ENCODE results near the gene FURIN. TPM values are rescaled to one million over a fixed set of nuclear protein-coding genes. Genes with fewer than 3 reads are reported as not detected.
A peak's percentile ranks its signal among the peaks of the same experiment; 100 is the strongest.
"Not testable (repeated sequence)": the region's sequence is repeated elsewhere in the genome, so short reads cannot be mapped to it uniquely, and the experiment has no call there.

Gene FURIN
- total RNA-seq, 1 donor from 2014 or later, result 8.3 TPM

DNA sequence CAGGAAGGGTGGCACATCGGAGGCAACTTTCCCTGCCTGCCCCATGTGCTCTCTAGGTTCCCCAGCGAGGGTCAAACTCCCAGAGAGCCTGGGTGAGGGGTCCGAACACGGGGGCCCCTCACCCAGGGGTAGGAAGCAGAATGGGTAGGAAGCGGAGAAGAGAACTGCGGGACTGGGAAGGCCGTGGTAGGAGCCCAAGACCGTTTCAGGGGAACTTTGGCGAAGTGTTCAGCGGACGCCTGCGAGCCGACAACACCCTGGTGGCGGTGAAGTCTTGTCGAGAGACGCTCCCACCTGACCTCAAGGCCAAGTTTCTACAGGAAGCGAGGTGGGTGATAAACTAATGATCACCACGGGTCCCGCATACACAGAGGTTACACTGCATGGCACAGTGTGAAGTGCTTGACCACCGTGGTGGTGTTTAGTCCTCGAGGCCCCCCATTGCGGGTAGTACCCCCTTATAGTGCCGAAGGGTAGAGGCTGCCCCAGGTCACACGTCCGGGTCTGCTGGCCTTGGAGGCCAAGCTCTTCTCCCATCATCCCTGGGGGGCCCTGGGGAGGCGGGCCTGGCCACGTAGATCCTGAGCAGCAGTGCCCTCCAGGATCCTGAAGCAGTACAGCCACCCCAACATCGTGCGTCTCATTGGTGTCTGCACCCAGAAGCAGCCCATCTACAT, 24.2 kb downstream of the FURIN start:
- Histone ChIP-seq H3K4me1 (no peaks in the 10 kb centered on the region), H2AFZ (replicated peaks) (no peak overlapping the region), H3K79me2 (ENCODE audit: low read depth) (no peaks in the 10 kb centered on the region), H3K4me3 (no peak overlapping the region), H3F3A (ENCODE audit: low read depth) (peaks cover 3% of the 10 kb centered on the region), H3K27ac (no peak overlapping the region), H3K9me3 (ENCODE audit: low read depth) (no peaks in the 10 kb centered on the region), H3K36me3 (no peaks in the 10 kb centered on the region), H3K4me2 (no peak overlapping the region), H3K27me3 (no peaks in the 10 kb centered on the region), H3K9ac (no peak overlapping the region), H4K20me1 (ENCODE audit: low read depth) (no peaks in the 10 kb centered on the region)
- DNase-seq (ENCODE audit: low spot score), result no peak
- H3K36me3 Mint-ChIP-seq, result no peaks in the 10 kb centered on the region
- no peak overlapping the region for H3K27ac Mint-ChIP-seq
- TF ChIP-seq, protein P1, sequence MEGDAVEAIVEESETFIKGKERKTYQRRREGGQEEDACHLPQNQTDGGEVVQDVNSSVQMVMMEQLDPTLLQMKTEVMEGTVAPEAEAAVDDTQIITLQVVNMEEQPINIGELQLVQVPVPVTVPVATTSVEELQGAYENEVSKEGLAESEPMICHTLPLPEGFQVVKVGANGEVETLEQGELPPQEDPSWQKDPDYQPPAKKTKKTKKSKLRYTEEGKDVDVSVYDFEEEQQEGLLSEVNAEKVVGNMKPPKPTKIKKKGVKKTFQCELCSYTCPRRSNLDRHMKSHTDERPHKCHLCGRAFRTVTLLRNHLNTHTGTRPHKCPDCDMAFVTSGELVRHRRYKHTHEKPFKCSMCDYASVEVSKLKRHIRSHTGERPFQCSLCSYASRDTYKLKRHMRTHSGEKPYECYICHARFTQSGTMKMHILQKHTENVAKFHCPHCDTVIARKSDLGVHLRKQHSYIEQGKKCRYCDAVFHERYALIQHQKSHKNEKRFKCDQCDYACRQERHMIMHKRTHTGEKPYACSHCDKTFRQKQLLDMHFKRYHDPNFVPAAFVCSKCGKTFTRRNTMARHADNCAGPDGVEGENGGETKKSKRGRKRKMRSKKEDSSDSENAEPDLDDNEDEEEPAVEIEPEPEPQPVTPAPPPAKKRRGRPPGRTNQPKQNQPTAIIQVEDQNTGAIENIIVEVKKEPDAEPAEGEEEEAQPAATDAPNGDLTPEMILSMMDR (IDR thresholded peaks at IDR 0.05), result no peak
- no peak for TF ChIP-seq EZH2 (IDR thresholded peaks at IDR 0.05)
- TF ChIP-seq EZH2phosphoT487 (IDR thresholded peaks at IDR 0.05), result no peak
- H3K4me1 Mint-ChIP-seq, result peaks cover 3% of the 10 kb centered on the region
- H3K4me3 Mint-ChIP-seq, result no peak overlapping the region
- H3K9me3 Mint-ChIP-seq, result no peaks in the 10 kb centered on the region
- peaks cover 5% of the 10 kb centered on the region for H3K27me3 Mint-ChIP-seq (ENCODE audit: insufficient read depth, low read depth)

DNA sequence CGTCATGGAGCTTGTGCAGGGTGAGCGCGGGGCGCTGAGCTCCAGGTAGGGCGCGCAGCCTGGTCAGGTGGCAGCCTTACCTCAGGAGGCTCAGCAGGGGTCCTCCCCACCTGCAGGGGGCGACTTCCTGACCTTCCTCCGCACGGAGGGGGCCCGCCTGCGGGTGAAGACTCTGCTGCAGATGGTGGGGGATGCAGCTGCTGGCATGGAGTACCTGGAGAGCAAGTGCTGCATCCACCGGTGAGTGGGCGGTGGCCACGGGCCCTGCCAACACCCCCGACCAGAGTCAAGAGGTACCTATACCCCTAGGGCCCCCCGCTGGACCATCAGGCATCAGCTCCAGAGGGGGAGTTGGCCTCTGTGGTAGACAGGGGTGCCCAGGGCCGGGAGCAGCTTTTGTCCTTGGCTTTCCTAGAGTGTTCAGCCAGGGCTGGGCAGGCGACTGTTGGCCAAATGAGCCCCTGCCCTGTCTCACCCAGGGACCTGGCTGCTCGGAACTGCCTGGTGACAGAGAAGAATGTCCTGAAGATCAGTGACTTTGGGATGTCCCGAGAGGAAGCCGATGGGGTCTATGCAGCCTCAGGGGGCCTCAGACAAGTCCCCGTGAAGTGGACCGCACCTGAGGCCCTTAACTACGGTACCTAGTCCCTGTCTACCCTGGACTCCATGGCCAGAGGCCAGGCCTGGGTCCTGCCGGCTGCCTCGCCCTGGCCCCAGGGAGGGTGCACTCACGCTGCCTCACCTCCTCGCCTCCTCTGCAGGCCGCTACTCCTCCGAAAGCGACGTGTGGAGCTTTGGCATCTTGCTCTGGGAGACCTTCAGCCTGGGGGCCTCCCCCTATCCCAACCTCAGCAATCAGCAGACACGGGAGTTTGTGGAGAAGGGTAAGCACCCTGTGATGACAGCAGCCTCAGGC, 25.0 kb downstream of the FURIN start:
- peaks cover 3% of the 10 kb centered on the region for H3F3A ChIP-seq (ENCODE audit: low read depth)

DNA sequence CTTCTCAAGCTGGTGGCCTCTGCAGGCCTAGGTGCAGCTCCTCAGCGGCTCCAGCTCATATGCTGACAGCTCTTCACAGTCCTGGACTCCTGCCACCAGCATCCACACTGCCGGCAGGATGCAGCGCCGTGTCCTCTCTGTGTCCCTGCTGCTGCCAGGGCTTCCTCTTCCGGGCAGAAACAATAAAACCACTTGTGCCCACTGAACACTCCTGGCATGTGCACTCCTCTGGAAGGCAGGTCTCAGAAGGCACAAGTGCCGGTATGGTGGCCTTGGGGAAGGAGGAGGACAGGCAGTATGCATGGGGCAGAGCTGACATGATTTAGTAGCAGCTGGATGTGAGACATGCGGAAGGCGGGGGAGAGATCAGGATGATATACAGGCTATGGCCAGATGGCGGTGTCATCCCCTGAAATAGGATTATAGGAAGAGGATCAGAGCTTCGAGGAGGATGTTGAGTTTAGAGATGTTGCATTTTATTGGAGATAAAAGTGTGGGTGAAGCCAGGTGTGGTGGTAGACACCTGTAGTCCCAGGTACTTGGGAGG, 27.3 kb downstream of the FURIN start:
- no peaks in the 10 kb centered on the region for H3K36me3 ChIP-seq
- H3F3A ChIP-seq (ENCODE audit: low read depth), result peaks cover 3% of the 10 kb centered on the region
- H3K9ac ChIP-seq, result no peak overlapping the region
- no peaks in the 10 kb centered on the region for H3K79me2 ChIP-seq (ENCODE audit: low read depth)
- Mint-ChIP-seq H3K4me3 (peak overlapping the region; percentile 24), H3K4me1 (no peaks in the 10 kb centered on the region), H3K27ac (no peak overlapping the region), H3K9me3 (no peaks in the 10 kb centered on the region), H3K27me3 (ENCODE audit: insufficient read depth, low read depth) (peaks cover 3% of the 10 kb centered on the region), H3K36me3 (no peaks in the 10 kb centered on the region)
- H3K27ac ChIP-seq, result no peak overlapping the region
- no peaks in the 10 kb centered on the region for H3K9me3 ChIP-seq (ENCODE audit: low read depth)
- H3K4me3 ChIP-seq, result no peak overlapping the region
- no peak overlapping the region for H3K4me2 ChIP-seq
- DNase-seq (ENCODE audit: low spot score), result peak; percentile 26
- H3K4me1 ChIP-seq, result no peaks in the 10 kb centered on the region
- no peak overlapping the region for H2AFZ ChIP-seq (replicated peaks)
- no peaks in the 10 kb centered on the region for H3K27me3 ChIP-seq
- no peaks in the 10 kb centered on the region for H4K20me1 ChIP-seq (ENCODE audit: low read depth)
- no peak for TF ChIP-seq EZH2phosphoT487 (IDR thresholded peaks at IDR 0.05)
- TF ChIP-seq, protein P1 (IDR thresholded peaks at IDR 0.05), result peak; percentile 14

More for the DNA sequence above, 25.0 kb downstream of the FURIN start:
- Histone ChIP-seq H3K27me3 (no peaks in the 10 kb centered on the region), H3K79me2 (ENCODE audit: low read depth) (no peaks in the 10 kb centered on the region), H3K4me3 (no peak overlapping the region), H3K4me1 (no peaks in the 10 kb centered on the region), H4K20me1 (ENCODE audit: low read depth) (no peaks in the 10 kb centered on the region), H3K4me2 (no peak overlapping the region), H3K27ac (no peak overlapping the region), H3K9me3 (ENCODE audit: low read depth) (no peaks in the 10 kb centered on the region), H2AFZ (replicated peaks) (no peak overlapping the region), H3K36me3 (no peaks in the 10 kb centered on the region), H3K9ac (no peak overlapping the region)
- no peak overlapping the region for H3K4me3 Mint-ChIP-seq
- TF ChIP-seq, protein P1 (IDR thresholded peaks at IDR 0.05), result no peak
- TF ChIP-seq EZH2 (IDR thresholded peaks at IDR 0.05), result no peak
- TF ChIP-seq EZH2phosphoT487 (IDR thresholded peaks at IDR 0.05), result no peak
- peaks cover 5% of the 10 kb centered on the region for H3K27me3 Mint-ChIP-seq (ENCODE audit: insufficient read depth, low read depth)
- no peak for DNase-seq (ENCODE audit: low spot score)
- H3K27ac Mint-ChIP-seq, result no peak overlapping the region
- no peaks in the 10 kb centered on the region for H3K9me3 Mint-ChIP-seq
- peaks cover under 1% of the 10 kb centered on the region for H3K4me1 Mint-ChIP-seq
- H3K36me3 Mint-ChIP-seq, result no peaks in the 10 kb centered on the region

DNA sequence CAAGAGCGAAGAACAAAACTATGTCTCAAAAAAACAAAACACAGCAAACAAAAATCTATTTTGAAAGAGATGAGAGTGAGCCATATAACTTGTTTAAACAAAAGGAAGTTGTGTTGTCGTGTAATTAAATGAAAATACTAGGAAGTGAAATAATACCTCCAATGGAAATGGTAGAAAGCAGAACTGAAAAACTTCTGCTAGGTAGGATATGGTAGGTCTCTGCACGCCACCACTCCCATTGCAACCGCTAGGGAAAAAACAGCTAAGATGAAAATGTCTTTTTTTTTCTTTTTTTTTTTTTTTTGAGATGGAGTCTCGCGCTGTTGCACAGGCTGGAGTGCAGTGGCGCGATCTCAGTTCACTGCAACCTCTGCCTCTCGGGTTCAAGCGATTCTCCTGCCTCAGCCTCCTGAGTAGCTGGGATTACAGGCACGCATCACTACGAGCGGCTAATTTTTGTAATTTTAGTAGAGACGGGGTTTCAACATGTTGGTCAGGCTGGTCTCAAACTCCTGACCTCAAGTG, 28.8 kb downstream of the FURIN start:
- not testable (repeated sequence) for H3K9me3 ChIP-seq (ENCODE audit: low read depth); DNase-seq (ENCODE audit: low spot score); H3K27me3 Mint-ChIP-seq (ENCODE audit: insufficient read depth, low read depth); H4K20me1 ChIP-seq (ENCODE audit: low read depth); H3K4me2 ChIP-seq; H3K4me3 ChIP-seq; H3K79me2 ChIP-seq (ENCODE audit: low read depth); H3K36me3 Mint-ChIP-seq; H2AFZ ChIP-seq (replicated peaks); H3K36me3 ChIP-seq; H3K9me3 Mint-ChIP-seq; H3K9ac ChIP-seq; H3K4me1 ChIP-seq; H3K27ac Mint-ChIP-seq; H3K27ac ChIP-seq; H3K4me3 Mint-ChIP-seq
- Histone ChIP-seq H3F3A (ENCODE audit: low read depth) (peaks cover 12% of the 10 kb centered on the region), H3K27me3 (peaks cover 10% of the 10 kb centered on the region)
- H3K4me1 Mint-ChIP-seq, result peaks cover 12% of the 10 kb centered on the region
